HS-27A (cell line): Measurements from ENCODE around the gene RWDD1.
"Not testable (repeated sequence)": the region's sequence is repeated elsewhere in the genome, so short reads cannot be mapped to it uniquely, and the experiment has no call there.

Source experiments
- DNase-seq: peaks from one replicate; pipeline ENCODE4 v3.0.0-alpha.2; 2012; ENCODE audit warnings: low read depth, missing footprints

Gene RWDD1

GRCh38 chr6:116560130-116560529 is 11.2 kb upstream of the RWDD1 start:
- no peak for DNase-seq

- no peak for DNase-seq
Measured at GRCh38 chr6:116561377-116562018, 9.8 kb upstream of the RWDD1 start.

- DNase-seq: no peak
Measured at GRCh38 chr6:116562019-116562403, 9.3 kb upstream of the RWDD1 start.

- DNase-seq: no peak
Measured at GRCh38 chr6:116562614-116563013, 8.7 kb upstream of the RWDD1 start.

- no peak for DNase-seq
Measured at GRCh38 chr6:116563830-116564229, 7.5 kb upstream of the RWDD1 start.

GRCh38 chr6:116564311-116564710 is 7.0 kb upstream of the RWDD1 start:
- DNase-seq: no peak

- DNase-seq: no peak
Measured at GRCh38 chr6:116564921-116565872, 6.1 kb upstream of the RWDD1 start.

GRCh38 chr6:116568111-116568510 is 3.2 kb upstream of the RWDD1 start:
- DNase-seq: no peak

GRCh38 chr6:116568821-116569755 is 2.2 kb upstream of the RWDD1 start:
- DNase-seq: no peak

GRCh38 chr6:116571683-116572000 is 338 bp downstream of the RWDD1 start:
- DNase-seq: no peak

GRCh38 chr6:116572162-116572561 is 858 bp downstream of the RWDD1 start:
- no peak for DNase-seq

GRCh38 chr6:116575227-116575626 is 3.9 kb downstream of the RWDD1 start:
- DNase-seq: no peak

- DNase-seq: no peak
Measured at GRCh38 chr6:116577486-116577885, 6.2 kb downstream of the RWDD1 start.

- DNase-seq: no peak
Measured at GRCh38 chr6:116578335-116578734, 7.0 kb downstream of the RWDD1 start.

GRCh38 chr6:116579143-116579542 is 7.8 kb downstream of the RWDD1 start:
- no peak for DNase-seq

GRCh38 chr6:116580198-116580597 is 8.9 kb downstream of the RWDD1 start:
- DNase-seq: no peak

- no peak for DNase-seq
Measured at GRCh38 chr6:116586276-116586675, 15.0 kb downstream of the RWDD1 start.

GRCh38 chr6:116586738-116587137 is 15.4 kb downstream of the RWDD1 start:
- DNase-seq: no peak

- DNase-seq: no peak
Measured at GRCh38 chr6:116595247-116595646, 23.9 kb downstream of the RWDD1 start.

- no peak for DNase-seq
Measured at GRCh38 chr6:116596815-116597214, 25.5 kb downstream of the RWDD1 start.

- DNase-seq: not testable (repeated sequence)
Measured at GRCh38 chr6:116603916-116604315, 32.6 kb downstream of the RWDD1 start.

- not testable (repeated sequence) for DNase-seq
Measured at GRCh38 chr6:116604868-116605267, 33.6 kb downstream of the RWDD1 start.
